GM19099 (cell line): ENCODE results near the gene SH3GL2.

ENCODE experiments used
- POLR2A ChIP-seq: IDR thresholded peaks from 3 replicates; pipeline ENCODE4 v1.6.1; 2011; ENCODE audit warnings: low read depth; ENCODE audit not compliant: insufficient read length; ENCODE audit errors: extremely low read depth

SH3GL2 gene

GRCh38 chr9:17800418-17800817 lies 221.6 kb downstream of the SH3GL2 start:
- no peak for TF ChIP-seq POLR2A

GRCh38 chr9:17802249-17802857 lies 223.5 kb downstream of the SH3GL2 start:
- no peak for TF ChIP-seq POLR2A

GRCh38 chr9:17807613-17808282 lies 228.9 kb downstream of the SH3GL2 start:
- TF ChIP-seq POLR2A: no peak

- TF ChIP-seq POLR2A: no peak
Measured at GRCh38 chr9:17810317-17810716, 231.5 kb downstream of the SH3GL2 start.

- no peak for TF ChIP-seq POLR2A
Measured at GRCh38 chr9:17810728-17811571, 232.1 kb downstream of the SH3GL2 start.

GRCh38 chr9:17813798-17814197 lies 234.9 kb downstream of the SH3GL2 start:
- no peak for TF ChIP-seq POLR2A

- TF ChIP-seq POLR2A: no peak
Measured at GRCh38 chr9:17816431-17817027, 237.7 kb downstream of the SH3GL2 start.

- no peak for TF ChIP-seq POLR2A
Measured at GRCh38 chr9:17824191-17824590, 245.3 kb downstream of the SH3GL2 start.

- no peak for TF ChIP-seq POLR2A
Measured at GRCh38 chr9:17824616-17825264, 245.9 kb downstream of the SH3GL2 start.

- TF ChIP-seq POLR2A: no peak
Measured at GRCh38 chr9:17825265-17825659, 246.4 kb downstream of the SH3GL2 start.

- no peak for TF ChIP-seq POLR2A
Measured at GRCh38 chr9:17829064-17829463, 250.2 kb downstream of the SH3GL2 start.

- TF ChIP-seq POLR2A: no peak
Measured at GRCh38 chr9:17829812-17830385, 251.0 kb downstream of the SH3GL2 start.

- TF ChIP-seq POLR2A: no peak
Measured at GRCh38 chr9:17832812-17833211, 253.9 kb downstream of the SH3GL2 start.

- no peak for TF ChIP-seq POLR2A
Measured at GRCh38 chr9:17833846-17834245, 255.0 kb downstream of the SH3GL2 start.

- no peak for TF ChIP-seq POLR2A
Measured at GRCh38 chr9:17837965-17838364, 259.1 kb downstream of the SH3GL2 start.

GRCh38 chr9:17839776-17840175 lies 260.9 kb downstream of the SH3GL2 start:
- TF ChIP-seq POLR2A: no peak
